WERI-Rb-1 (cell line): Measurements from ENCODE around the gene KRT4.

ENCODE experiments used
- DNase-seq: peaks from one replicate; pipeline ENCODE4 v3.0.0-alpha.2; 2020
- H3K27ac ChIP-seq: fragments of 250-450 bp; sonication (Bioruptor Pico); 2 replicates; pipeline ENCODE4 v1.5.1; 2020; ENCODE audit warnings: mild to moderate bottlenecking, moderate library complexity
- H3K27me3 ChIP-seq: fragments of 250-450 bp; sonication (Bioruptor Pico); 2 replicates; pipeline ENCODE4 v1.5.1; 2021; ENCODE audit warnings: mild to moderate bottlenecking, low read depth, moderate library complexity; ENCODE audit not compliant: insufficient read depth, severe bottlenecking
- H3K36me3 ChIP-seq: fragments of 250-450 bp; sonication (Bioruptor Pico); 2 replicates; pipeline ENCODE4 v1.5.1; 2020; ENCODE audit warnings: mild to moderate bottlenecking, moderate library complexity
- H3K4me3 ChIP-seq: 2 replicates; pipeline ENCODE4 v1.5.1; 2011; ENCODE audit warnings: low read depth, mild to moderate bottlenecking, control low read depth, low read length
- H3K9me3 ChIP-seq: fragments of 250-450 bp; sonication (Bioruptor Pico); 2 replicates; pipeline ENCODE4 v1.5.1; 2021; ENCODE audit warnings: mild to moderate bottlenecking, moderate library complexity; ENCODE audit not compliant: severe bottlenecking
- CTCF ChIP-seq: IDR thresholded peaks from 2 replicates; pipeline ENCODE4 v1.5.1; 2011; ENCODE audit warnings: low read depth, mild to moderate bottlenecking, control low read depth, inconsistent platforms, low read length

Gene KRT4

GRCh38 chr12:52781399-52782082, 32.4 kb downstream of the KRT4 start:
- H3K4me3 ChIP-seq = no peak overlapping the region
- no peaks in the 10 kb centered on the region for H3K9me3 ChIP-seq
- no peak for TF ChIP-seq CTCF
- DNase-seq = no peak
- H3K27ac ChIP-seq = no peak overlapping the region
- H3K27me3 ChIP-seq = peaks cover 88% of the 10 kb centered on the region
- no peaks in the 10 kb centered on the region for H3K36me3 ChIP-seq

GRCh38 chr12:52779914-52780313, 34.0 kb downstream of the KRT4 start:
- H3K27me3 ChIP-seq = peaks cover 89% of the 10 kb centered on the region
- H3K27ac ChIP-seq = no peak overlapping the region
- no peaks in the 10 kb centered on the region for H3K36me3 ChIP-seq
- DNase-seq = no peak
- TF ChIP-seq CTCF = no peak
- H3K9me3 ChIP-seq = no peaks in the 10 kb centered on the region
- H3K4me3 ChIP-seq = no peak overlapping the region

- no peak overlapping the region for H3K4me3 ChIP-seq
- peaks cover 91% of the 10 kb centered on the region for H3K27me3 ChIP-seq
- H3K9me3 ChIP-seq = no peaks in the 10 kb centered on the region
- TF ChIP-seq CTCF = no peak
- no peak for DNase-seq
- H3K36me3 ChIP-seq = no peaks in the 10 kb centered on the region
- H3K27ac ChIP-seq = no peak overlapping the region
Observed at GRCh38 chr12:52778833-52779232, 35.1 kb downstream of the KRT4 start.

- Histone ChIP-seq H3K27me3 (peaks cover 93% of the 10 kb centered on the region), H3K27ac (no peak overlapping the region), H3K4me3 (no peak overlapping the region), H3K9me3 (no peaks in the 10 kb centered on the region), H3K36me3 (no peaks in the 10 kb centered on the region)
- TF ChIP-seq CTCF = no peak
- DNase-seq = no peak
Observed at GRCh38 chr12:52777566-52777965, 36.4 kb downstream of the KRT4 start.

- Histone ChIP-seq H3K27ac (no peak within 1 kb of the TSS), H3K9me3 (no peaks in the 10 kb centered on the region), H3K36me3 (no peaks in the 10 kb centered on the region), H3K4me3 (no peak within 1 kb of the TSS), H3K27me3 (peaks cover 93% of the 10 kb centered on the region)
- no peak for TF ChIP-seq CTCF
- DNase-seq = no peak
Observed at GRCh38 chr12:52776913-52777395, 37.0 kb downstream of the KRT4 start, which contains the start of gene KRT76. Gene KRT76 (minus strand): TSS chr12:52777345. CDS start chr12:52777291, 54 bp downstream.

- no peaks in the 10 kb centered on the region for H3K9me3 ChIP-seq
- DNase-seq = no peak
- no peaks in the 10 kb centered on the region for H3K36me3 ChIP-seq
- no peak overlapping the region for H3K4me3 ChIP-seq
- TF ChIP-seq CTCF = no peak
- peaks cover 93% of the 10 kb centered on the region for H3K27me3 ChIP-seq
- no peak overlapping the region for H3K27ac ChIP-seq
Observed at GRCh38 chr12:52776435-52776834, 37.5 kb downstream of the KRT4 start.
